Measurements from ENCODE around the gene UBAP2. TPM values are rescaled to one million over a fixed set of nuclear protein-coding genes. Genes with fewer than 3 reads are reported as not detected.

UBAP2 gene
- total and polyA plus RNA-seq, 8 donors = 28.2 to 40.3 (median 36.3) TPM

DNA sequence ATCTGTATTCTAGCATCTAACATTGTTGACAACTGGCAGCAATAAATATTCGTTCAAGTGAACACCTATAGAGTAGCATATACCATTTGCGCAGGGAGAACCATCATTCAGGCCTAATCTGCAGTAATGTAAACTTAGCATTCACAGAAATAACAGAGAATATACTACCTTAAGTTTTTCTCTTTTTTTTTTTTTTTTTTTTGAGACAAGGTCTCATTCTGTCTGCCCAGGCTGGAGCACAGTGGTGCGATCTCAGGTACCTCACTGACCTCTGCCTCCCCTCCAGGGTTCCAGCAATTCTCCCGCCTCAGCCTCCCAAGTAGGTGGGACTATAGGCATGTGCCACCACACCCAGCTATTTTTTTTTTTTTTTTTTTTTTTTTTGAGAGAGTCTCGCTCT, 12.1 kb downstream of the UBAP2 start:
- no peaks in the 10 kb centered on the region for H3K27me3 ChIP-seq
- intact Hi-C loops (cut with DNase I) = no loop called here
- H3K4me1 ChIP-seq = peaks cover 0 to 4% of the 10 kb centered on the region in 2 donors
- ATAC-seq = no peak
- no peak overlapping the region for H3K27ac ChIP-seq
- TF ChIP-seq, protein P1, sequence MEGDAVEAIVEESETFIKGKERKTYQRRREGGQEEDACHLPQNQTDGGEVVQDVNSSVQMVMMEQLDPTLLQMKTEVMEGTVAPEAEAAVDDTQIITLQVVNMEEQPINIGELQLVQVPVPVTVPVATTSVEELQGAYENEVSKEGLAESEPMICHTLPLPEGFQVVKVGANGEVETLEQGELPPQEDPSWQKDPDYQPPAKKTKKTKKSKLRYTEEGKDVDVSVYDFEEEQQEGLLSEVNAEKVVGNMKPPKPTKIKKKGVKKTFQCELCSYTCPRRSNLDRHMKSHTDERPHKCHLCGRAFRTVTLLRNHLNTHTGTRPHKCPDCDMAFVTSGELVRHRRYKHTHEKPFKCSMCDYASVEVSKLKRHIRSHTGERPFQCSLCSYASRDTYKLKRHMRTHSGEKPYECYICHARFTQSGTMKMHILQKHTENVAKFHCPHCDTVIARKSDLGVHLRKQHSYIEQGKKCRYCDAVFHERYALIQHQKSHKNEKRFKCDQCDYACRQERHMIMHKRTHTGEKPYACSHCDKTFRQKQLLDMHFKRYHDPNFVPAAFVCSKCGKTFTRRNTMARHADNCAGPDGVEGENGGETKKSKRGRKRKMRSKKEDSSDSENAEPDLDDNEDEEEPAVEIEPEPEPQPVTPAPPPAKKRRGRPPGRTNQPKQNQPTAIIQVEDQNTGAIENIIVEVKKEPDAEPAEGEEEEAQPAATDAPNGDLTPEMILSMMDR (IDR thresholded peaks at IDR 0.05) = no peak
- no peaks in the 10 kb centered on the region for H3K36me3 ChIP-seq
- no peaks in the 10 kb centered on the region for H3K9me3 ChIP-seq
- H3K4me3 ChIP-seq = no peak overlapping the region
- no peak for DNase-seq

- Histone ChIP-seq H3K4me1 (peaks cover 0 to 4% of the 10 kb centered on the region in 2 donors), H3K4me3 (no peak overlapping the region), H3K27me3 (no peaks in the 10 kb centered on the region), H3K36me3 (no peaks in the 10 kb centered on the region), H3K9me3 (no peaks in the 10 kb centered on the region), H3K27ac (no peak overlapping the region)
- TF ChIP-seq, protein P1 (IDR thresholded peaks at IDR 0.05) = no peak
- intact Hi-C loops (cut with DNase I) = no loop called here
- no peak for DNase-seq
- ATAC-seq = peak; percentile 53
Measured at GRCh38 chr9:34035656-34036055, 13.0 kb downstream of the UBAP2 start.

- H3K4me1 ChIP-seq = peaks cover 0 to 4% of the 10 kb centered on the region in 2 donors
Measured at GRCh38 chr9:34034698-34035065, 14.0 kb downstream of the UBAP2 start.

DNA sequence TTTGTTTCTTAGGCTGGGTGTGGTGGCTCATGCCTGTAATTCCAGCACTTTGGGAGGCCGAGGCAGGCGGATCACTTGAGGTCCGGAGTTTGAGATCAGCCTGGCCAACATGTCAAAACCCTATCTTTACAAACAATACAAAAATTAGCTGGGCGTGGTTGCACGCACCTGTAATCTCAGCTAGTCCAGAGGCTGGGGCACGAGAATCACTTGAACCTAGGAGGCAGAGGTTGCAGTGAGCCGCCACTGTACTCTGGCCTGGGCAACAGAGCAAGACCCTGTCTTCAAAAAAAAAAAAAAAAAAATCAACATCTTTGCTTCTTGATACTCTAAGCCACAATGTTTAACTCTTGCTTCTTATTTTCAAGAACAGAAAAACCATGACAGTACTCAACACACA, 16.1 kb downstream of the UBAP2 start:
- Histone ChIP-seq H3K27me3 (no peaks in the 10 kb centered on the region), H3K4me1 (peaks cover 0 to 4% of the 10 kb centered on the region in 2 donors), H3K36me3 (peaks cover 0 to 13% of the 10 kb centered on the region in 2 donors), H3K9me3 (no peaks in the 10 kb centered on the region), H3K27ac (no peak overlapping the region), H3K4me3 (no peak overlapping the region)
- ATAC-seq = no peak
- TF ChIP-seq, protein P1 (IDR thresholded peaks at IDR 0.05) = no peak
- intact Hi-C loops (cut with DNase I) = no loop called here
- no peak for DNase-seq

More at GRCh38 chr9:34034698-34035065, 14.0 kb downstream of the UBAP2 start:
- Histone ChIP-seq H3K36me3 (peaks cover 0 to 6% of the 10 kb centered on the region in 2 donors), H3K9me3 (no peaks in the 10 kb centered on the region), H3K27me3 (no peaks in the 10 kb centered on the region), H3K27ac (no peak overlapping the region), H3K4me3 (no peak overlapping the region)
- TF ChIP-seq, protein P1 (IDR thresholded peaks at IDR 0.05) = no peak
- ATAC-seq (no peak), DNase-seq (no peak)
- intact Hi-C loops (cut with DNase I) = no loop called here

DNA sequence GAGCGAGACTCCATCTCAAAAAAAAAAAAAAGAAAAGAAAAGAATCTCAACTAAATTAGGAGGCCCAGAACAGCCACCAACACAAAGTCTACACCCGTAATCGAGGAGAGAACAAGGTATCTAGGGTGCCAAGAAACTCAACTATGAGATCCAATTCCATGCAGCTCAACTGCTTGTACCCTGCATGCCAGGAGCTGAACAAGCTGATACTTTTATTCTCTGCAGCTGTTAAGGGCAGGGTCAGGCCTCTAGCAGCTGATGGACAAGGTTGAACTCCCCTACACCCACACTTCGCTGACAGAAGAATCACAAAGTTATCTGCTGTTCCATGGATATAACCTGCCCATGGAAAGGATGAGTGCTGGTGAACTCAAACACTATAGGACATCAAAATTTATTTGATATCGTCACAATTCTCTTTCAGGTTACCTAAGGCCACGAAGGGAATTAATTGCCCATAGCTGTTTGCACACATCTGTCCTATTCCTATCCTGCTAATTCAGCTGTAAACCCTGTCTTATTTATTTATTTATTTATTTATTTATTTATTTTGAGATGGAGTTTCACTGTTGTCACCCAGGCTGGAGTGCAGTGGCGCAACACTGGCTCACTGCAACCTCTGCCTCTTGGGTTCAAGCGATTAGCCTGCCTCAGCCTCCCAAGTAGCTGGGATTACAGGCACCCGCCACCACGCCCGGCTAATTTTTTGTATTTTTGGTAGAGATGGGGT, 20.7 kb downstream of the UBAP2 start:
- TF ChIP-seq, protein P1 (IDR thresholded peaks at IDR 0.05) = no peak
- H3K4me1 ChIP-seq = peaks cover 5 to 7% of the 10 kb centered on the region in 2 donors
- intact Hi-C loops (cut with DNase I) = no loop called here
- DNase-seq = no peak
- H3K27me3 ChIP-seq = no peaks in the 10 kb centered on the region
- no peaks in the 10 kb centered on the region for H3K9me3 ChIP-seq
- H3K27ac ChIP-seq = no peak overlapping the region
- no peak for ATAC-seq
- no peak overlapping the region for H3K4me3 ChIP-seq
- peaks cover 0 to 13% of the 10 kb centered on the region in 2 donors for H3K36me3 ChIP-seq
